Liver (tissue), 9 donors: ENCODE results near the gene OR5AS1. TPM values are rescaled to one million over a fixed set of nuclear protein-coding genes. Genes with fewer than 3 reads are reported as not detected.

Source experiments
- DNase-seq: peaks from one replicate; pipeline ENCODE4 v3.0.0-alpha.2; 2017; ENCODE audit warnings: low spot score
- H3K27ac ChIP-seq, 2 donors: one replicate each; pipeline ENCODE4 v1.7.0; 2013; ENCODE audit warnings: inconsistent platforms in 2 of 2, low read length in 2 of 2, control low read depth in 1 of 2, low read depth in 1 of 2, mild to moderate bottlenecking in 1 of 2
- H3K27me3 ChIP-seq, 4 donors: one replicate each; pipeline versions ENCODE4 v1.6.1 to v1.7.0; 2013; ENCODE audit warnings: low read length in 3 of 4, inconsistent platforms in 1 of 4, mild to moderate bottlenecking in 1 of 4, moderate library complexity in 1 of 4; ENCODE audit not compliant: control insufficient read depth in 4 of 4, insufficient read depth in 4 of 4
- H3K36me3 ChIP-seq, 4 donors: one replicate each; pipeline versions ENCODE4 v1.6.1 to v1.7.0; 2013; ENCODE audit warnings: low read length in 3 of 4, mild to moderate bottlenecking in 3 of 4, low read depth in 1 of 4, moderate library complexity in 1 of 4; ENCODE audit not compliant: control insufficient read depth in 4 of 4, insufficient read depth in 3 of 4
- H3K4me1 ChIP-seq, 4 donors: one replicate each; pipeline versions ENCODE4 v1.6.1 to v1.7.0; 2013; ENCODE audit warnings: low read length in 3 of 4, mild to moderate bottlenecking in 3 of 4, moderate library complexity in 1 of 4; ENCODE audit not compliant: control insufficient read depth in 4 of 4, insufficient read depth in 4 of 4
- H3K4me3 ChIP-seq, 3 donors: one replicate each; pipeline versions ENCODE4 v1.6.1 to v1.7.0; 2013; ENCODE audit warnings: low read length in 3 of 3, control low read depth in 1 of 3, low read depth in 1 of 3, mild to moderate bottlenecking in 1 of 3
- H3K9ac ChIP-seq, 2 donors: one replicate each; pipeline ENCODE4 v1.7.0; 2013; ENCODE audit warnings: low read length in 2 of 2, mild to moderate bottlenecking in 2 of 2, moderate library complexity in 2 of 2, control low read depth in 1 of 2, low read depth in 1 of 2
- H3K9me3 ChIP-seq, 4 donors: one replicate each; pipeline versions ENCODE4 v1.6.1 to v1.7.0; 2013; ENCODE audit warnings: low read length in 3 of 4; ENCODE audit not compliant: control insufficient read depth in 4 of 4
- ATF3 ChIP-seq: IDR thresholded peaks from 2 replicates; pipeline ENCODE4 v1.6.1; 2016; ENCODE audit warnings: antibody characterized with exemption
- CTCF ChIP-seq: fragments of 150-350 bp; IDR thresholded peaks from 2 replicates; pipeline ENCODE4 v1.5.1; 2017; ENCODE audit warnings: improper control_type of control experiment, low read depth, low read length; ENCODE audit not compliant: missing input control
- EGR1 ChIP-seq, 2 donors: IDR thresholded peaks; 2 replicates each; pipeline ENCODE4 v1.6.1; 2016 to 2018; ENCODE audit warnings: antibody characterized with exemption in 2 of 2, low read depth in 2 of 2
- FOXA1 ChIP-seq: IDR thresholded peaks from 2 replicates; pipeline ENCODE4 v1.6.1; 2016; ENCODE audit warnings: antibody characterized with exemption
- FOXA2 ChIP-seq: IDR thresholded peaks from 2 replicates; pipeline ENCODE4 v1.6.1; 2016; ENCODE audit warnings: antibody characterized with exemption
- GABPA ChIP-seq, 2 donors: IDR thresholded peaks in 1 of 2; conservative IDR thresholded peaks in 1 of 2; 2 replicates each; pipeline ENCODE4 v1.6.1; 2016; ENCODE audit warnings: antibody characterized with exemption in 2 of 2, mild to moderate bottlenecking in 1 of 2, moderate library complexity in 1 of 2
- HNF4A ChIP-seq, 2 donors: conservative IDR thresholded peaks; 2 replicates each; pipeline ENCODE4 v1.6.1; 2016; ENCODE audit warnings: antibody characterized with exemption in 2 of 2, mild to moderate bottlenecking in 2 of 2
- HNF4G ChIP-seq: IDR thresholded peaks from 2 replicates; pipeline ENCODE4 v1.6.1; 2016; ENCODE audit warnings: antibody characterized with exemption
- JUND ChIP-seq, 2 donors: IDR thresholded peaks; 2 replicates each; pipeline ENCODE4 v1.6.1; 2016; ENCODE audit warnings: antibody characterized with exemption in 2 of 2
- MAX ChIP-seq: IDR thresholded peaks from 2 replicates; pipeline ENCODE4 v1.6.1; 2016; ENCODE audit warnings: antibody characterized with exemption
- NR2F2 ChIP-seq: IDR thresholded peaks from 2 replicates; pipeline ENCODE4 v1.6.1; 2016; ENCODE audit warnings: antibody characterized with exemption
- RAD21 ChIP-seq, 2 donors: IDR thresholded peaks; 2 replicates each; pipeline ENCODE4 v1.6.1; 2016; ENCODE audit warnings: antibody characterized with exemption in 2 of 2, mild to moderate bottlenecking in 2 of 2
- REST ChIP-seq: IDR thresholded peaks from 2 replicates; pipeline ENCODE4 v1.6.1; 2016; ENCODE audit warnings: antibody characterized with exemption, mild to moderate bottlenecking
- RXRA ChIP-seq, 2 donors: IDR thresholded peaks; 2 replicates each; pipeline ENCODE4 v1.6.1; 2017 to 2018; ENCODE audit warnings: antibody characterized with exemption in 2 of 2, mild to moderate bottlenecking in 1 of 2
- SP1 ChIP-seq: IDR thresholded peaks from 2 replicates; pipeline ENCODE4 v1.6.1; 2018; ENCODE audit warnings: antibody characterized with exemption, mild to moderate bottlenecking
- TAF1 ChIP-seq: conservative IDR thresholded peaks from 2 replicates; pipeline ENCODE4 v1.6.1; 2016; ENCODE audit warnings: antibody characterized with exemption, mild to moderate bottlenecking
- YY1 ChIP-seq: IDR thresholded peaks from 2 replicates; pipeline ENCODE4 v1.6.1; 2016; ENCODE audit warnings: antibody characterized with exemption, mild to moderate bottlenecking
- ZBTB33 ChIP-seq: IDR thresholded peaks from 2 replicates; pipeline ENCODE4 v1.6.1; 2016; ENCODE audit warnings: antibody characterized with exemption
- WGBS: extraction: QIAGEN DNeasy Blood & Tissue Kit; methylation state at CpG from one replicate; pipeline ENCODE4 v1.1.7; 2013; 5-methylcytosine and 5-hydroxymethylcytosine counted together
- polyA plus RNA-seq, 2 donors: library from polyadenylated mRNA; stranded (reverse) in 1 of 2; unstranded in 1 of 2; fragments of 200-250 nt in 1 of 2; fragments of >200 nt in 1 of 2; fragmentation: Nextera tagmentation in 1 of 2; extraction: Ambion mirVana in 1 of 2; gene quantifications; one replicate each; pipeline versions ENCODE4 v1.2.1 to v1.2.3, GENCODE V29; 2013 to 2015
- total RNA-seq, 2 donors: library from RNA; depleted of rRNA; stranded (reverse); fragments of >200 nt; gene quantifications; one replicate each; pipeline ENCODE4 v1.2.3, GENCODE V29; 2014
- donor health status: healthy.
- donor health status: healthy.
- donor health status: healthy.
- donor health status: healthy.
- donor health status: healthy.

Gene OR5AS1
- total and polyA plus RNA-seq, 4 donors: not detected

GRCh38 chr11:56048480-56048879 is 21.0 kb downstream of the OR5AS1 start:
- Histone ChIP-seq H3K27ac (no peak overlapping the region), H3K4me1 (no peaks in the 10 kb centered on the region), H3K9me3 (no peaks in the 10 kb centered on the region), H3K27me3 (no peaks in the 10 kb centered on the region), H3K4me3 (no peak overlapping the region), H3K9ac (no peak overlapping the region), H3K36me3 (no peaks in the 10 kb centered on the region)
- no peak for TF ChIP-seq JUND (IDR thresholded peaks at IDR 0.05)
- TF ChIP-seq HNF4G: no peak
- no peak for TF ChIP-seq RAD21 (IDR thresholded peaks at IDR 0.05)
- TF ChIP-seq REST: no peak
- TF ChIP-seq YY1: no peak
- TF ChIP-seq FOXA1: no peak
- no peak for TF ChIP-seq EGR1 (IDR thresholded peaks at IDR 0.05; ENCODE audit: low read depth in 2 of 2)
- no peak for TF ChIP-seq ZBTB33
- no peak for TF ChIP-seq MAX
- TF ChIP-seq NR2F2: no peak
- no peak for TF ChIP-seq CTCF
- no peak for TF ChIP-seq HNF4A (conservative IDR thresholded peaks at IDR 0.05)
- no peak for TF ChIP-seq RXRA (IDR thresholded peaks at IDR 0.05)
- no peak for TF ChIP-seq SP1
- no peak for TF ChIP-seq GABPA (IDR thresholded peaks at IDR 0.05 in 1 of 2, conservative IDR thresholded peaks at IDR 0.05 in 1 of 2)
- no peak for TF ChIP-seq TAF1
- no peak for TF ChIP-seq FOXA2
- TF ChIP-seq ATF3: no peak
- no peak for DNase-seq
- 70% methylated on average over 4 of the region's 4 CpGs for WGBS

GRCh38 chr11:56049487-56049886 is 22.0 kb downstream of the OR5AS1 start:
- 71% methylated on average over 2 of the region's 2 CpGs for WGBS
- no peak for DNase-seq
- no peak overlapping the region for H3K9ac ChIP-seq
- H3K36me3 ChIP-seq: no peaks in the 10 kb centered on the region
- H3K27me3 ChIP-seq: no peaks in the 10 kb centered on the region
- no peaks in the 10 kb centered on the region for H3K4me1 ChIP-seq
- H3K27ac ChIP-seq: no peak overlapping the region
- no peaks in the 10 kb centered on the region for H3K9me3 ChIP-seq
- no peak overlapping the region for H3K4me3 ChIP-seq
- no peak for TF ChIP-seq FOXA2
- TF ChIP-seq HNF4G: no peak
- no peak for TF ChIP-seq JUND (IDR thresholded peaks at IDR 0.05)
- no peak for TF ChIP-seq ATF3
- TF ChIP-seq REST: no peak
- TF ChIP-seq RAD21 (IDR thresholded peaks at IDR 0.05): no peak
- TF ChIP-seq TAF1: no peak
- TF ChIP-seq CTCF: no peak
- no peak for TF ChIP-seq HNF4A (conservative IDR thresholded peaks at IDR 0.05)
- no peak for TF ChIP-seq MAX
